GM19240 (cell line): ENCODE results near the gene HOMER2.

Experiments used
- DNase-seq: peaks from one replicate; pipeline ENCODE4 v3.0.0; 2011; ENCODE audit warnings: low spot score; ENCODE audit not compliant: insufficient read length

HOMER2 gene

DNA sequence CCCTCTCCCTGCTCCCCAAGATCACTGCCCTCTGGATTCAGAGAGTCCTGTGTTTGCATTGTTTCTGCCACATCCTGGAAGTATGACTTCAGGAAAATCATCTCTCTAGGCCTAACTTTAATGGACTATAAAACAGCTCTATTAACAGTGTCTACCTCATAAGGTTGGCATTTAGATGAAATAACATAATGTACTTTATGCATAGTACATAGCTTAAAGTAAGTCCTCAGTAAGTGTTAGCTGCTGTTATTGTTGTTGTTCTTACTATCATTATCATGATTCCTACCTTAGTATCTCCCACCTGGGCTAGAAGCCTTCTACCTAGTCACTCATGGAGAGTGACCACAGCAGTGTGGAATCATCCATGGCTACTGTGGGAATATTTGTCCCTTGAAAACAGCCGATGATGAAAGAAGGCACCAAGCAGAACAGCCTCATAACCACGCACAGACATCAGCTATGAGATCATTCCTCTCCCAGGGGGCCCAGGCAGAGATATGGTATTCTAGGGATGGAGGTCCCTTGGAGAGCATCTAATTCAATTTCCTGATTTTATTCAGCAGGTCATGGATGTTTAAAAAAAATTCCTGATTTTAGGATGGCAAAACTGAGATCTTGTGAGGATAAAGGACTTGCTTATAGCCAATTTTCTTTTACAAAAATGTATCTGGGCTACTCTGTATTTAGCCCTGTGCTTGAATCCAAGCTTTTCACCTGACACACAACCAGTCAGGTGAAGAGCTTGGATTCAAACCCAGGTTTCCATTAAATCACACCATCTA lies 148.5 kb downstream of the HOMER2 start:
- DNase-seq, result no peak

GRCh38 chr15:82802497-82802896 lies 150.0 kb downstream of the HOMER2 start:
- no peak for DNase-seq

DNA sequence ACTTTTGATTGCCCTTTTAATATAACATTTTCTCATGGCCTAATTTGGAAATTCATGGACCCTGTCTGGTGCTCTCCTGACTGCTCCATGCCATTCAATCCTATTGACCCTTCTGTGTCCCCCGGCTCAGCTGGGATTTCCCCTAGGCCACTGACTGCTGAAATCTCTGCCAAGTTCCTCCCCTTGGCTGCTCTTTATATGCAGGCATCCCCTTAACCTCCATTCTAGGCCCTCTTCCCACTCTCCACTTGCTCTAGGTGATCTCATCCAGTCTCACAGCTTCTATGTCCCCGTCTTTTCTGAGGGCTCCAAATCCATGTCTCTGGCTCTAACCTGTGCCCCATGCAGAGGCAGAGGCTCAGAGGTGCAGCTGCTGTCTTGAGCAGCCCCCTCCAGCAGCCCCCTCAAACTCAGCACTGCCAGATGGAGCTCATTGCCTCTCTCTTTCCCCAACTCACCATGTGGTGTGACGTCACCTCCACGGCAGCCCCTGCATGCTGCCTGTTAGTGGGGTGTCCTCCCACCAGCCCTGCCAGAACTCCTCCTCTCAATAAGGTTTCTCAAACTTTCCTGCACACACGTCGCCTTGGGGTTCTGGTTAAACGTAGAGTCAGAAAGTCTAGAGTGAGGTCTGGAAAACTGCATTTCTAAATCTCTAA lies 153.2 kb downstream of the HOMER2 start:
- no peak for DNase-seq
